ENCODE measurements around the gene ABL1. TPM values are rescaled to one million over a fixed set of nuclear protein-coding genes. Genes with fewer than 3 reads are reported as not detected.
A peak's percentile ranks its signal among the peaks of the same experiment; 100 is the strongest.
"Not testable (repeated sequence)": the region's sequence is repeated elsewhere in the genome, so short reads cannot be mapped to it uniquely, and the experiment has no call there.

ABL1 gene
- total and polyA plus RNA-seq, 7 donors = 15.5 to 41.0 (median 31.2) TPM

GRCh38 chr9:130791303-130791894, 43.7 kb upstream of the ABL1 start:
- TF ChIP-seq CTCF (IDR thresholded peaks at IDR 0.05) = no peak

GRCh38 chr9:130793589-130793988, 41.5 kb upstream of the ABL1 start:
- Histone ChIP-seq H3K27me3 (ENCODE audit: insufficient read depth in 3 of 3, low read length in 2 of 3) (no peaks in the 10 kb centered on the region), H3K27ac (no peak overlapping the region), H3K4me3 (no peak overlapping the region), H3K36me3 (ENCODE audit: insufficient read depth in 1 of 2, low read depth in 1 of 2) (no peaks in the 10 kb centered on the region), H3K9me3 (peaks cover 16% of the 10 kb centered on the region), H3K4me1 (peaks cover 12% of the 10 kb centered on the region)
- no peak for DNase-seq
- intact Hi-C loops (cut with DNase I) = no loop called here
- ATAC-seq = no peak
- 91 to 96% (median 94%) methylated on average over 7 of the region's 7 CpGs for WGBS, 3 donors
- TF ChIP-seq CTCF (IDR thresholded peaks at IDR 0.05) = no peak

More at GRCh38 chr9:130791303-130791894, 43.7 kb upstream of the ABL1 start:
- 79 to 84% (median 79%) methylated on average over 7 of the region's 7 CpGs for WGBS, 3 donors
- Histone ChIP-seq H3K4me3 (no peak overlapping the region), H3K27ac (no peak overlapping the region), H3K4me1 (peaks cover 12% of the 10 kb centered on the region), H3K27me3 (ENCODE audit: insufficient read depth in 3 of 3, low read length in 2 of 3) (no peaks in the 10 kb centered on the region), H3K9me3 (peaks cover 16% of the 10 kb centered on the region), H3K36me3 (ENCODE audit: insufficient read depth in 1 of 2, low read depth in 1 of 2) (no peaks in the 10 kb centered on the region)
- ATAC-seq = no peak
- DNase-seq = no peak
- intact Hi-C loops (cut with DNase I) = no loop called here

GRCh38 chr9:130794021-130794420, 41.0 kb upstream of the ABL1 start:
- intact Hi-C loops (cut with DNase I); ATAC-seq; H3K27me3 ChIP-seq (ENCODE audit: insufficient read depth in 3 of 3, low read length in 2 of 3); DNase-seq; H3K36me3 ChIP-seq (ENCODE audit: insufficient read depth in 1 of 2, low read depth in 1 of 2); H3K27ac ChIP-seq; H3K4me3 ChIP-seq: not testable (repeated sequence)
- WGBS, 3 donors = 11 to 18% (median 17%) methylated on average over 2 of the region's 2 CpGs
- peaks cover 12% of the 10 kb centered on the region for H3K9me3 ChIP-seq
- H3K4me1 ChIP-seq = peaks cover 12% of the 10 kb centered on the region

- H3K4me3 ChIP-seq; H3K36me3 ChIP-seq (ENCODE audit: insufficient read depth in 1 of 2, low read depth in 1 of 2); H3K27me3 ChIP-seq (ENCODE audit: insufficient read depth in 3 of 3, low read length in 2 of 3); DNase-seq; H3K9me3 ChIP-seq; intact Hi-C loops (cut with DNase I): not testable (repeated sequence)
- Histone ChIP-seq H3K27ac (peak overlapping the region; percentile 31), H3K4me1 (peaks cover 12% of the 10 kb centered on the region)
- WGBS, 3 donors = 68 to 76% (median 72%) methylated on average over 3 of the region's 3 CpGs
- ATAC-seq = peak in 2 of 4 donors; percentile 42 to 54
These were observed 40.6 kb upstream of the ABL1 start for GRCh38 chr9:130794423-130794822.

- Histone ChIP-seq H3K4me1 (peaks cover 12% of the 10 kb centered on the region), H3K9me3 (peaks cover 2% of the 10 kb centered on the region), H3K4me3 (no peak overlapping the region), H3K27ac (peak overlapping the region; percentile 31), H3K27me3 (ENCODE audit: insufficient read depth in 3 of 3, low read length in 2 of 3) (no peaks in the 10 kb centered on the region), H3K36me3 (ENCODE audit: insufficient read depth in 1 of 2, low read depth in 1 of 2) (no peaks in the 10 kb centered on the region)
- WGBS, 3 donors = 79 to 90% (median 86%) methylated on average over 6 of the region's 6 CpGs
- DNase-seq (no peak), ATAC-seq (no peak)
- no peak for TF ChIP-seq CTCF (IDR thresholded peaks at IDR 0.05)
- intact Hi-C loops (cut with DNase I) = no loop called here
These were observed 40.0 kb upstream of the ABL1 start for GRCh38 chr9:130794923-130795495.

GRCh38 chr9:130803116-130803515, 31.9 kb upstream of the ABL1 start:
- DNase-seq; H3K36me3 ChIP-seq (ENCODE audit: insufficient read depth in 1 of 2, low read depth in 1 of 2); H3K9me3 ChIP-seq; H3K27me3 ChIP-seq (ENCODE audit: insufficient read depth in 3 of 3, low read length in 2 of 3); ATAC-seq; H3K4me1 ChIP-seq; H3K27ac ChIP-seq; intact Hi-C loops (cut with DNase I); H3K4me3 ChIP-seq: not testable (repeated sequence)
- WGBS, 3 donors = 89 to 95% (median 94%) methylated on average over 11 of the region's 11 CpGs
